ENCODE results near the gene LINGO1.

DNA sequence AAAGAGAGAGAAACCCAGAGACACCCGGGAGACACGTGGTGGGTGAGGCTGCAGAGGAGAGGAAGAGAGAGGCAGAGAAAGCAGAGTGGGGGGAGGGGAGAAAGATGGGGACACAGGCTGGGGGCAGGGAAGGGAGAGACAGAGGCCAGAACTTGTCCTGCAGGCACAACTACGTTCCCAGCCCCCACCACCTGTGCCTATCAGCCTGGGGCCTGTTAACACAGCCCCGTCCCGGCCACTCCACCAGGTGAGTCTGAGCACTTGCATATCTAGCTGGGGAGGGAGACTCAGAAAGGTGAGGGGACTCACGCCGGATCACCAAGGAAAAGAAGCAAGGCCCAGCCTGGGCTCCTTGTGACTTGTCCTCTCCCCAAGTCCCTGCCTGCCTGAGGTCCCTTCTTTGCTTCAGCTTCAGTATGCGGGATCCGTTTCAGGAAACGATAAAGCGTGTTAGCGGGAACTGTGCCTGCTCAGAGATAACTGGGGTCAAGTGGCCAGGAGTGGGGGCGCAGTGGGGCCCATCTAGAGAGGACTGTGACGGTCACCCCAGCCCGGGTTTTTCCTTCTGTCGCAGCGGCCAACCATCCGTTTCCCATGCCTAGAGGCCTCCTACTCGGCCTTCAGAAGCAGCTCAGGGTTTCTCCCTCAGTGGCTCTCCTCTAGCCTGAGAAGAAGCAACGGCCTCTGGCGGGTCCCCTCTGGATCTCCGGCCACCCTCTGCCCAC, 10.3 kb downstream of the LINGO1 start:
- TF ChIP-seq, protein P1, sequence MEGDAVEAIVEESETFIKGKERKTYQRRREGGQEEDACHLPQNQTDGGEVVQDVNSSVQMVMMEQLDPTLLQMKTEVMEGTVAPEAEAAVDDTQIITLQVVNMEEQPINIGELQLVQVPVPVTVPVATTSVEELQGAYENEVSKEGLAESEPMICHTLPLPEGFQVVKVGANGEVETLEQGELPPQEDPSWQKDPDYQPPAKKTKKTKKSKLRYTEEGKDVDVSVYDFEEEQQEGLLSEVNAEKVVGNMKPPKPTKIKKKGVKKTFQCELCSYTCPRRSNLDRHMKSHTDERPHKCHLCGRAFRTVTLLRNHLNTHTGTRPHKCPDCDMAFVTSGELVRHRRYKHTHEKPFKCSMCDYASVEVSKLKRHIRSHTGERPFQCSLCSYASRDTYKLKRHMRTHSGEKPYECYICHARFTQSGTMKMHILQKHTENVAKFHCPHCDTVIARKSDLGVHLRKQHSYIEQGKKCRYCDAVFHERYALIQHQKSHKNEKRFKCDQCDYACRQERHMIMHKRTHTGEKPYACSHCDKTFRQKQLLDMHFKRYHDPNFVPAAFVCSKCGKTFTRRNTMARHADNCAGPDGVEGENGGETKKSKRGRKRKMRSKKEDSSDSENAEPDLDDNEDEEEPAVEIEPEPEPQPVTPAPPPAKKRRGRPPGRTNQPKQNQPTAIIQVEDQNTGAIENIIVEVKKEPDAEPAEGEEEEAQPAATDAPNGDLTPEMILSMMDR (IDR thresholded peaks at IDR 0.05): no peak
- TF ChIP-seq, protein P2, sequence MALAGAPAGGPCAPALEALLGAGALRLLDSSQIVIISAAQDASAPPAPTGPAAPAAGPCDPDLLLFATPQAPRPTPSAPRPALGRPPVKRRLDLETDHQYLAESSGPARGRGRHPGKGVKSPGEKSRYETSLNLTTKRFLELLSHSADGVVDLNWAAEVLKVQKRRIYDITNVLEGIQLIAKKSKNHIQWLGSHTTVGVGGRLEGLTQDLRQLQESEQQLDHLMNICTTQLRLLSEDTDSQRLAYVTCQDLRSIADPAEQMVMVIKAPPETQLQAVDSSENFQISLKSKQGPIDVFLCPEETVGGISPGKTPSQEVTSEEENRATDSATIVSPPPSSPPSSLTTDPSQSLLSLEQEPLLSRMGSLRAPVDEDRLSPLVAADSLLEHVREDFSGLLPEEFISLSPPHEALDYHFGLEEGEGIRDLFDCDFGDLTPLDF (CRISPR knock-in tag; IDR thresholded peaks at IDR 0.05): no peak
- no peak for TF ChIP-seq USF1 (CRISPR knock-in tag; IDR thresholded peaks at IDR 0.05)
- no peak for TF ChIP-seq SMAD3 (CRISPR knock-in tag; IDR thresholded peaks at IDR 0.05; ENCODE audit: borderline replicate concordance)
- no peak for TF ChIP-seq E2F5 (CRISPR knock-in tag; IDR thresholded peaks at IDR 0.05)

Data from WTC11 (cell line).